ENCODE measurements around the gene MAD1L1. TPM values are rescaled to one million over a fixed set of nuclear protein-coding genes. Genes with fewer than 3 reads are reported as not detected.

MAD1L1 gene
- total RNA-seq, 1 experiment from 2014 or later: 38.5 TPM

DNA sequence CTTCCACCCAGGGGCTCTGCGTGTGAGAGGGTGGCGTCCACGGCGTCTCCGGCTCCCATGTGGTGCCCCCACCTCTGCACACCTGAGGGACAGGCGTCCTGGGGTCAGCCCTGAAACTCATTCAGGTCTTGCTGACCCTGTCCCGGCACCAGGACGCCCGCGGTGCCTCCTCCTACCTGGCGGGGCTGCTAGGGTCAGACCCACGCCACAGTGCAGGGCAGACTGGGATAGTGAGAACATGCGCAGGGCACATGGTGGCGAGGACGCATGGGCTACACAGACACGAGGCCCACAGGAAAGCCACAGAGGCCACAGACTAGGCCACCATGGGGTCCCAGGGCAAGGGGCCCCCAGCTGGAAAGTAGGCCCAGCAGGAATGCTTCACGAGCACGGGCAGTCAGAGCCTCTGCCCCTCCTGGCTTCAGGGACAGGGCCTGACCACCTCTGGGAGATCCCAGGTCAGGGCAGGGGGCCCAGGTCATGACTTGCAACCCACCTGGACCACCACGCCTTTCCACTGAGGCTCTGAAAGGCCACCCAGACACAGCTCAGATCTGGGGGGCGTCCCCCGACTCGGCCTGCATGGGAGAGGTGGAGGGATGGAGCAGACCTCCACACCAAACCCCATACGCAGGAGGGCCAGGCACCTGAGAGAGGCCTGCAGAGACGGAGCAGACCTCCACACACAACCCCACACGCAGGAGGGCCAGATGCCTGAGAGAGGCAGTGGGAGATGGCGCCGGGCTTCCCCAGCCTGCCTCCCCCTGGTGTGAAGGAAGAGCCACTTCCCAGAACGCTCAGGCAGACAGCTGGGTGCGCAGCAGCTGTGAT, 374.1 kb downstream of the MAD1L1 start:
- H3K4me3 ChIP-seq (replicated peaks in 1 of 2; ENCODE audit: low read depth in 1 of 2, low read length in 2 of 2): no peak overlapping the region
- H3K9me3 ChIP-seq (ENCODE audit: control insufficient read depth in 1 of 2, insufficient read depth in 1 of 2, low read depth in 1 of 2, low read length in 2 of 2): no peaks in the 10 kb centered on the region
- H3K79me2 ChIP-seq (ENCODE audit: insufficient read depth, low read length): no peaks in the 10 kb centered on the region
- no peaks in the 10 kb centered on the region for H3K9me2 ChIP-seq (ENCODE audit: insufficient read depth)
- H3K36me3 ChIP-seq (ENCODE audit: control insufficient read depth in 1 of 2, insufficient read depth in 2 of 2, low read length in 2 of 2): no peaks in the 10 kb centered on the region
- ChIA-PET CTCF (no interaction called here), RAD21 (ENCODE audit: low non-redundant PET in 1 of 2, low total read pairs in 2 of 2, uncharacterized antibody in 2 of 2, unreplicated experiment in 2 of 2) (no interaction called here), POLR2A (no interaction called here)
- intact Hi-C loops (cut with micrococcal nuclease): no loop called here
- H3K27me3 ChIP-seq (ENCODE audit: insufficient read depth, low read length): no peaks in the 10 kb centered on the region
- no peak overlapping the region for H3K9ac ChIP-seq (ENCODE audit: low read length)
- no peaks in the 10 kb centered on the region for H3K4me1 ChIP-seq (ENCODE audit: control insufficient read depth in 1 of 2, insufficient read depth in 2 of 2, low read length in 2 of 2)
- DNase-seq (ENCODE audit: low read depth, low spot score): no peak
- no TSS peak for BruUV-seq (replicated peaks)
- no peaks in the 10 kb centered on the region for H4K20me1 ChIP-seq (ENCODE audit: insufficient read depth)
- no peak overlapping the region for H3K27ac ChIP-seq (ENCODE audit: low read depth, low read length)
- H3K4me2 ChIP-seq (ENCODE audit: low read length): no peak overlapping the region
- no peak for TF ChIP-seq SP1 (IDR thresholded peaks at IDR 0.05; ENCODE audit: low read depth)
- no peak for ATAC-seq
- no peak overlapping the region for H2AFZ ChIP-seq (ENCODE audit: low read depth, low read length, poor library complexity, severe bottlenecking)

DNA sequence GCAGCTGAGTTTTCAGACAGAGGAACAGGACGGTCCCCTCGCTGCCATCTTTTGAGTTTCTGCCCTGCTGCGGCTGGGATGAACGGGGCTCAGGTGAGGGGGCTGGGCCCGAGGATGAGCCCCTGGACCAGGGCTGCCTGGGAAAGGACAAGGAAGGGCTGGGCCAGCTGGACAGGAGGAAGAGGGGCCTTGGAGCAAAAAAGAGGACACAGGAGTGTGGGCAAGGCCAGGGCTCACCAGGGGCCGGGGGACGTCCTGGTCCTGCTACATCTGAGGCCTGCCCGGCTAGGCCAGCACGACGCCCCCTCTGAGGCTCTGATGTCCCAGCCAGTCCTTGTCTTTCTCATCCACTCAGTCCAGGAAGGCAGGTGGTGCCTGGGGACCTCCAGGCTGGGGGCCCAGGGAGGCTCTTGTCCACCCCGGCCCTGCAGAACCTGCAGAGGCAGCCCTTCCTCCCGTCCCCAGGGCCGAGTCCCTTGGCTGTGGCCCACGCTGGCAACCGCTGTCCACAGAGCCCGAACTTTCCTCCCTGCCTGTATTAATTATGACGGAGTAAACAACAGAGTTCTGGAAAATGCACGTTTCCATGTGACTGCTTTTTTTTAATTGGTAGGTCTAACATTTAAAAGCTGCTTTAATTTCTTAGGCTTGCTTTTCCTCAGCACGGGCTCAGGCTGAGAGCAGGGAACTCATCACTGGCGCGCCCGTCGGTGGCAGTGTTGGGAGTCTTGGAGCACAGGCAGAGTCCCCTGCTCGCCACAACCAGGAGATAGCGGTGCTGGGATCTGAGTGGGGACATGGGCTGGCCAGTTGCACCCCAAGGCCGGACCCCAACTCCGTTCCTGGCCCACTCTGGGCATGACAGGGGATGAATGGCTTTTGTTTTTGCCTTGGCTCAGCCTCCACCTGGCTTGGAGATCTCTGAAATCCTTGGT, 375.0 kb downstream of the MAD1L1 start:
- CTCF ChIA-PET: no interaction called here
- no peak overlapping the region for H2AFZ ChIP-seq (ENCODE audit: low read depth, low read length, poor library complexity, severe bottlenecking)
- H4K20me1 ChIP-seq (ENCODE audit: insufficient read depth): no peaks in the 10 kb centered on the region
- POLR2A ChIA-PET: no interaction called here
- H3K9ac ChIP-seq (ENCODE audit: low read length): no peak overlapping the region
- H3K36me3 ChIP-seq (ENCODE audit: control insufficient read depth in 1 of 2, insufficient read depth in 2 of 2, low read length in 2 of 2): no peaks in the 10 kb centered on the region
- ATAC-seq (no peak), DNase-seq (ENCODE audit: low read depth, low spot score) (no peak)
- H3K4me2 ChIP-seq (ENCODE audit: low read length): no peak overlapping the region
- no TSS peak for BruUV-seq (replicated peaks)
- TF ChIP-seq, protein P1, sequence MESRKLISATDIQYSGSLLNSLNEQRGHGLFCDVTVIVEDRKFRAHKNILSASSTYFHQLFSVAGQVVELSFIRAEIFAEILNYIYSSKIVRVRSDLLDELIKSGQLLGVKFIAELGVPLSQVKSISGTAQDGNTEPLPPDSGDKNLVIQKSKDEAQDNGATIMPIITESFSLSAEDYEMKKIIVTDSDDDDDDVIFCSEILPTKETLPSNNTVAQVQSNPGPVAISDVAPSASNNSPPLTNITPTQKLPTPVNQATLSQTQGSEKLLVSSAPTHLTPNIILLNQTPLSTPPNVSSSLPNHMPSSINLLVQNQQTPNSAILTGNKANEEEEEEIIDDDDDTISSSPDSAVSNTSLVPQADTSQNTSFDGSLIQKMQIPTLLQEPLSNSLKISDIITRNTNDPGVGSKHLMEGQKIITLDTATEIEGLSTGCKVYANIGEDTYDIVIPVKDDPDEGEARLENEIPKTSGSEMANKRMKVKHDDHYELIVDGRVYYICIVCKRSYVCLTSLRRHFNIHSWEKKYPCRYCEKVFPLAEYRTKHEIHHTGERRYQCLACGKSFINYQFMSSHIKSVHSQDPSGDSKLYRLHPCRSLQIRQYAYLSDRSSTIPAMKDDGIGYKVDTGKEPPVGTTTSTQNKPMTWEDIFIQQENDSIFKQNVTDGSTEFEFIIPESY (IDR thresholded peaks at IDR 0.05; ENCODE audit: extremely low read depth, insufficient replicate concordance, low read length): no peak
- TF ChIP-seq SP1 (IDR thresholded peaks at IDR 0.05; ENCODE audit: low read depth) (no peak), ZFX (IDR thresholded peaks at IDR 0.05) (no peak), YY1 (IDR thresholded peaks at IDR 0.05; ENCODE audit: extremely low read depth, insufficient replicate concordance, low read depth, low read length) (no peak), FOSL1 (IDR thresholded peaks at IDR 0.05; ENCODE audit: low read depth) (no peak)
- TF ChIP-seq, protein P2, sequence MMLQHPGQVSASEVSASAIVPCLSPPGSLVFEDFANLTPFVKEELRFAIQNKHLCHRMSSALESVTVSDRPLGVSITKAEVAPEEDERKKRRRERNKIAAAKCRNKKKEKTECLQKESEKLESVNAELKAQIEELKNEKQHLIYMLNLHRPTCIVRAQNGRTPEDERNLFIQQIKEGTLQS (IDR thresholded peaks at IDR 0.05): no peak
- TF ChIP-seq, protein P3, sequence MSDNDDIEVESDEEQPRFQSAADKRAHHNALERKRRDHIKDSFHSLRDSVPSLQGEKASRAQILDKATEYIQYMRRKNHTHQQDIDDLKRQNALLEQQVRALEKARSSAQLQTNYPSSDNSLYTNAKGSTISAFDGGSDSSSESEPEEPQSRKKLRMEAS (IDR thresholded peaks at IDR 0.05): no peak
- no peaks in the 10 kb centered on the region for H3K9me2 ChIP-seq (ENCODE audit: insufficient read depth)
- intact Hi-C loops (cut with micrococcal nuclease): no loop called here
- no peaks in the 10 kb centered on the region for H3K79me2 ChIP-seq (ENCODE audit: insufficient read depth, low read length)
- no peak overlapping the region for H3K27ac ChIP-seq (ENCODE audit: low read depth, low read length)
- no peaks in the 10 kb centered on the region for H3K4me1 ChIP-seq (ENCODE audit: control insufficient read depth in 1 of 2, insufficient read depth in 2 of 2, low read length in 2 of 2)
- no peak overlapping the region for H3K4me3 ChIP-seq (replicated peaks in 1 of 2; ENCODE audit: low read depth in 1 of 2, low read length in 2 of 2)
- no peaks in the 10 kb centered on the region for H3K9me3 ChIP-seq (ENCODE audit: control insufficient read depth in 1 of 2, insufficient read depth in 1 of 2, low read depth in 1 of 2, low read length in 2 of 2)
- RAD21 ChIA-PET (ENCODE audit: low non-redundant PET in 1 of 2, low total read pairs in 2 of 2, uncharacterized antibody in 2 of 2, unreplicated experiment in 2 of 2): no interaction called here
- no peaks in the 10 kb centered on the region for H3K27me3 ChIP-seq (ENCODE audit: insufficient read depth, low read length)
